Effector CD8-positive, alpha-beta T cell (primary cell): Measurements from ENCODE around the gene GUCD1.
"Not testable (repeated sequence)": the region's sequence is repeated elsewhere in the genome, so short reads cannot be mapped to it uniquely, and the experiment has no call there.

Experiments
- DNase-seq: peaks from one replicate; lab custom pipeline; 2025; lab: John Stamatoyannopoulos, UW

GUCD1 gene

DNA sequence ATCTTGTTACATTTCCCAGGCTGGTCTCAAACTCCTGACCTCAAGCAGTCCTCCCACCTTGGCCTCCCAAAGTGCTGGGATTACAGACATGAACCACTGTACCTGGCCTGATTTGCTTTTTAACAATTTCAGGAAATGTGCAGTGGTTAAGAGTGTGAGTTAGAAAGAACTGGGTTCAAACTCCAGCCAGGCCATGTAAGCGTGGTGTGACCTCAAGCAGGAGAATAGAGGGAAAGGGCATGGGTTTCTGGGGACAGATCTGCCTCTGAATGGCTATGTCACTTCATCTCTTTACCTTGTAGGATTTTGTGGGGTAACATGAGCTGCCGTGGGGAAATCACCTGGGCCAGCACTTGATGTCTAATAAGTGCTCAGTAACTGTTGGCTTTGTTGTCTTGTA, 10.1 kb upstream of the GUCD1 start:
- DNase-seq, result no peak

DNA sequence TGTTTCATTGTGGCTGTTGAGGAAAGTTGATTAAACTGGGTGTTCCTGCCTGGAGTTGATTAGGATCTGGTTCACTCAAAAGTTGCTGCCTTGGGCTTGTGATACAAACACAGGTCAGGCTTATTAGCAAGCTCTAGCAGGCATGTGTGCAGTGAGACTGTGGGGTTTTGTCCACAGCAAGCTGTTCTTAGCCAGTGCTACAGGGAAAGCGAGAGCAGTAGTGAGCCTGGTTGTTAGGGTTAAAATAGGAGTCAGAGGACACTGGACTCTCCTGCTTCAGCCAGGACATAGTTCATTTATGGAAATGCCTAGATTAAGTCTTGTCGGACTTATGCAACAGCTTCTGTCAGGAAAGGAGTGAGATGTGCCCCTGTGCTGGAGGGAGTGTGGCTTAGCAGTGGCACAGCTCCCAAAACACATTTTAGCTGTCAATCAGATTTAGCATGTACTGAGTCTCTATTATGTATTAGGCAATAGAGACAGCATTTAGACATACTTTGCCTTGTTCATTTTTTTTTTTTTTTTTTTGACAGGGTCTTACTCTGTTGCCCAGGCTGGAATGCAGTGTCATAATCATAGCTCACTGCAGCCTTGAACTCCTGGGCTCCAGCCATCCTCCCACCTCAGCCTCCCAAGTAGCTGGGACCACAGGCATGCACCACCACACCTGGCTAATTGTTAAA, 9.6 kb upstream of the GUCD1 start:
- DNase-seq, result no peak

DNA sequence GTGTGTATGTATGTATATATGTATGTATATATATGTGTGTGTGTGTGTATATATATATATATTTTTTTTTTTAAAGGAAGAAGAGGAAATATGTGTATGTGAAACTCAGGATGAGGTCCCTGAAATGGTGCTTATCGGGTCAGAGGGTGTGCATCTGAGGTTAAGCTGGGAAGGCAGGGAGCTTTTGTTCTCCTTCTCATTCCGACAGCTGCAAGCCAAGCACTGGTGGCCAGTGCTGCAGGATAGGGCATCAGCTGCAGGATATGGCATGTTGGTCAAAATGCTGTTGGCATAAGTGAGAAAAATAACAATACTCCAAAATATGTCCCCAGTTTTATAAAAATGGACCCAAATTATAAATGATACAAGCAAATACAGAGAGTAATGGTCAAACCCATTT, 8.3 kb upstream of the GUCD1 start:
- DNase-seq, result no peak

- no peak for DNase-seq
Measured at GRCh38 chr22:24559471-24559870, 4.5 kb upstream of the GUCD1 start.

GRCh38 chr22:24555165-24556039, 464 bp upstream of the GUCD1 start, which contains the start of gene SNRPD3:
SNRPD3 (plus strand) TSS chr22:24555999; CDS start chr22:24557675, 1,676 bp downstream.
- DNase-seq, result peak; percentile 100

DNA sequence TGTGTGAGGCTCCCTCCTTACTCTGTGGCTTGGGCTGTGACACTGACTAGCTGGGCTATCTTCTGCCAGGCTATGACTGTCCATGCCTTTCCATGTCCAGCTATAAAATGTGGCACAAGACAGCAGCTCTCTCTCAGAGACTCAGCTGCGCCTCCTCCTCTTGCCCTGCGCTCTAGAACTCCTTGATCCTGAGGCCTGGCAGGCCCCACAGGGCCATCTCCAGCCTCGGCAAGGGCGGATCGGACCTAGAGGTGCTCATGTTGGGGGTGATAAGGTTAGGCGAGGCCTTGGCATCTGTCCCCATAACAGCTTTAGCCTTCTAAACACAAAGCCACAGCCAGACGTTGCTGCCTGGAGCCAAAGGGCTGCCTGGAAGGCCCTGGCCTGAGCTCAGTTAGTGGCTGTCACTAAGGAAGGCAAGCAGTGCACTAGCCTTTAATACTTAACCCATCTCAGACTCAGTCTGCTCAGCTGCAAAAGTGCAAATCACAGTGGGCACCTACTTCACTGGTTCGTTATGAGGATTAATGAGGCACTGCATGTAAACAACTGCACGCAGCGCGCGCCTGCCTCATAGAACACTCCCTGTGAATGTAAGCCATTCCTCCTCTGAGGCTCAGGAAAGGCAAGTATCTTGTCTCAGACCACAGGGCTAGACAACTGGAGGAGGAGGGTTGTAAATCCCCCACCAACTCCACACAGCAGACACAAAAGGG, 1.2 kb downstream of the GUCD1 start:
- DNase-seq, result no peak

DNA sequence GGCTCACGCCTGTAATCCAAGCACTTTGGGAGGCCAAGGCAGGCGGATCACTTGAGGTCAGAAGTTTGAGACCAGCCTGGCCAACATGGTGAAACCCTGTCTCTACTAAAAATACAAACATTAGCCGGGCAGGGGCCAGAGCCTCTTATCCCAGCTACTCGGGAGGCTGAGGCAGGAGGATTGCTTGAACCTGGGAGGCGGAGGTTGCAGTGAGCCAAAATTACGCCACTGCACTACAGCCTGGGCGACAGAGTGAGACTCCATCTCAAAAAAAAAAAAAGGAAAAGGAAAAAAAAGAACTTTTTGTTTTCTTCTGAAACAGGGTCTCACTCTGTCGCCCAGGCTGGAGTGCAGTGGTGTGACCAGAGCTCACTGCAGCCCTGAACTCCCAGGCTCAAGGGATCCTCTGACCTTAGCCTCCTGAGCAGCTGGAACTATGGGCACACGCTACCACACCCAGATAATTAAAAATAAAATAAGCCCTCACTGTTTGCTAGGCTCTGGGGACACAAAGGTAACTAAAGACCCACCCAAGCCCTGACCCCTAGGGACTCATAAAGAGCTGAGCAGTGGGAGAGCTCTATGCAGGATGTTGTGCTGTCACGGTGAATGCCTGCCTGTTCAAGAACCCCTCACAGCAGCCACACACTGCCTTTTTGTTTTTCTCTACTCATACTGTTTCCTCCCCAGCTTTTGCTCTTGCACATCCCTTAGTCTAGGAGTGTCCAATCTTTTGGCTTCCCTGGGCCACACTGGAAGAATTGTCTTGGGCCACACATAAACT, 2.2 kb downstream of the GUCD1 start:
- not testable (repeated sequence) for DNase-seq

DNA sequence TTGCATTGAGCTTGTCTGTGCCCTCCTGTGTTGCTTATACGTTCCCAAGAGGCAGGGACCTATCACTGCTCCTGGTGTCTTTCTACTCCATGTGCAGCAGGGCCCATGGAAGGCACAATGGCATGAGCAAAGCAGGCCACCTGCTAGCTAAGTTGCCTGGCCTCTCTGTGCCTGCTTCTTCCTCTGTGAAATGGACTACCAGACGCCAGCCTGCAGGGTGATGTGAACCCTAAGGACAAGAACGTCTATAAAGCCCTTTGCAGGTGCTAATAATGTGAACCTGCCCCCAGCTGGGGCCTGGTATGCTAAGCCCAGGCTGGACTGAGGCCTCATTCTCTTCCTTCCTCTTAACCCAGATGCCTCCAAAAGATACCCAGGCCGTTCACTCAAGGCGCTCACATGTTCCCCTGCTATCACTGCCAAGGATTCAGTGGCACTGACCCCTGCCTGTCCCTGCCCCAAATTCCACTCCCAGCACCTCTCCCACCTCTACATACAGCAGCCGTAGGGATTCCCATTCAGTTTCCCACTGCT, 4.0 kb downstream of the GUCD1 start:
- no peak for DNase-seq

- no peak for DNase-seq
Measured at GRCh38 chr22:24550028-24550901, 4.7 kb downstream of the GUCD1 start.

DNA sequence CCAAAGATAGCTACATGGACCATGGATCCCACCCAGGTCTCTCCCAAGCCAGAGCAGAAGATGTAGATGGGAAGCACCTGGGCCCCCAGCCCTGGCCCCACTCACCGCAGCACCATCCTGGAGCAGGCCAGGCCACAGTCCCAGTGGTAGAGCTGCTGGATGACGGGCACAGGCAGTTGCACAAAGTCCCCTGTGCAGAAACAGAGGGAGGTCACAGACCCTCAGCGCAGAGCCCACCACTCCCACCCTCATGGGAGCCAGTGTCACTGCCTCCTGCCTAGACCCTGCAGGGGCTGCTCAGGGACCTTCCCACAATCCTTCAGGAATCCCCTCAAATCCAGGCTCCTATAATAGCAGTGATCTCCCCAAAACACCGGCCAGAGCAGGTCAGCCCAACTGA, 6.1 kb downstream of the GUCD1 start:
- no peak for DNase-seq

DNA sequence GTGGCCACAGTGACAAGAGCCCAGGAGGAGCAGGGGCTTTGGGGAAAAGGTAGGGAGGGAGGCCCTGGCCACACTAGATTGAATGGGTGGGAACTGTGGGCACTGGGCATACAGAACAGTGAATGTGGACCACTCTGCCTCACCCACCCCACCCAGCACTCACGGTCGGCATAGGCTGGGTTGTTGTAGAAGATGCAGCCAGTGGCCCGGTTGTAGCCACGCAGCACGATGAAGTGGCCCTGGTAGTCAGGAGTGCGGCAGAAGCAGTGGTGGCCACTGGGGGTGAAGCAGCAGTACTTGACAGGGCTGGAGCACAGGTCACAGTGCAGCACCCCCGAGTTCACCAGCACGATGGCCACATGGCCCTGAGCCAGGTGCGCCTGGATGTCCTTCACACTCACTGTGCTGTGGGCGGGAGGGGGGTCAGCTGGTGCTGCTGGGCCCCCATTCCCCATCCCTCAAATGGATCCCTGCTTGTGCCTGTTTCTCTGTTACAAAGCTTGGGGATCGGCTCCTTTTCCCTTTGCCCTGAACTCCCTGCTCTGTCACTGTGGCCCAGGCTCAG, 11.2 kb downstream of the GUCD1 start:
- DNase-seq, result no peak

GRCh38 chr22:24543185-24543601, 11.7 kb downstream of the GUCD1 start:
- no peak for DNase-seq

DNA sequence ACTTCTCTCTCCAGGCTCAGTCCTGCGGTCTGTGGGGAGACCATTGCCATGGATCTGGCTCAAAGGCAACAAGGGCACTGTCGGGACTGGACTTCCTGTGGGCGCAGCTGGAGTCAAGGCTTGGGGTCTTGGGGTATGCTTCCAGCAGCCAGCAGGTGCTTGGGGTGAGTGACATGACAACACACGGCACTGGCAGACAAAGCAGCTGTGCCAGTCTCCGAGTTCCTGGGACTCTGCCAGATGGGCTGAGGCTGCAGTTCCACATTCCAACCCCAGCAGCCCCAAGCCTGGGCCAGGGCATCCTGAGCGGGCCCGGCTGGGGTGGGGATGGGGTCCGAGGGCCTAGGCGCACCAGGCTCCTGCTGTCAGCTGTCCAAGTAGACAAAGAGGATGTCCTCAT, 12.3 kb downstream of the GUCD1 start:
- DNase-seq, result no peak

- DNase-seq, result no peak
Measured at GRCh38 chr22:24541681-24542515, 13.0 kb downstream of the GUCD1 start.

- no peak for DNase-seq
Measured at GRCh38 chr22:24540470-24540869, 14.5 kb downstream of the GUCD1 start.

DNA sequence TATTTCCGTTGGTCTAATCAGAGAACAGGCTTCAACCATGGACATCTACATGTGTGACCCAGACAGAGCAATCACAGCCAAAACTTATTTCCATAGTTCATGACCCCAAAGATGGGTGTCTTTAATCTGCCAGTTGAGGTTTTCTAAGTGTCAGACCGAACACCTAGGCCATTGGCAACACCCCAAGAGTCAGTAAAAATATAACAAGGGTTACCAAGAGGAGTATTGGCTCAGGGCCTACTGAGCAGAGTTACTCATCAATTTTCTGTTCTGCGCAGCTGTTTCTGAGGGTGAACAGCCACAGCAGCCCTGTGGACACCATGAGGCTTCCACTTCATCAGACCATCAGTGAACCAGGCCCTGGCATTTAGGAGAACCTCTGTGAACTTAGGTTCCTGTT, 18.8 kb downstream of the GUCD1 start:
- no peak for DNase-seq

GRCh38 chr22:24535348-24535747, 19.6 kb downstream of the GUCD1 start:
- DNase-seq, result no peak

GRCh38 chr22:24532075-24532474, 22.9 kb downstream of the GUCD1 start:
- no peak for DNase-seq

GRCh38 chr22:24530968-24531367, 24.0 kb downstream of the GUCD1 start:
- not testable (repeated sequence) for DNase-seq
